HEK293 (cell line): ENCODE data around the gene PKHD1.

ENCODE experiments used
- BCL11A ChIP-seq: fragments of 450-650 bp; formaldehyde crosslinking; IDR thresholded peaks from 2 replicates; pipeline ENCODE4 v1.5.1; 2016; ENCODE audit warnings: low read depth, missing biosample characterization, missing genetic modification characterization
- GLIS1 ChIP-seq: fragments of 450-650 bp; formaldehyde crosslinking; IDR thresholded peaks from 2 replicates; pipeline ENCODE4 v1.5.1; 2016; ENCODE audit warnings: missing biosample characterization, missing genetic modification characterization
- REST ChIP-seq: fragments of 450-650 bp; formaldehyde crosslinking; IDR thresholded peaks from 2 replicates; pipeline ENCODE4 v1.5.1; 2016; ENCODE audit warnings: missing biosample characterization, missing genetic modification characterization
- SETDB1 ChIP-seq: IDR thresholded peaks from one replicate; pipeline ENCODE4 v1.6.1; 2017; ENCODE audit warnings: mild to moderate bottlenecking, low read length, moderate library complexity, mixed read lengths; ENCODE audit not compliant: insufficient read length
- YY1 ChIP-seq: fragments of 450-650 bp; formaldehyde crosslinking; IDR thresholded peaks from 2 replicates; pipeline ENCODE4 v1.5.1; 2018; ENCODE audit warnings: missing biosample characterization, missing genetic modification characterization
- ZBTB11 ChIP-seq: fragments of 450-650 bp; formaldehyde crosslinking; conservative IDR thresholded peaks from 2 replicates; pipeline ENCODE4 v1.5.1; 2016; ENCODE audit warnings: low read depth, missing biosample characterization, missing genetic modification characterization
- ZNF155 ChIP-seq: fragments of 450-650 bp; formaldehyde crosslinking; IDR thresholded peaks from 2 replicates; pipeline ENCODE4 v1.5.1; 2016; ENCODE audit warnings: missing biosample characterization, missing genetic modification characterization
- ZNF16 ChIP-seq: fragments of 450-650 bp; formaldehyde crosslinking; IDR thresholded peaks from 2 replicates; pipeline ENCODE4 v1.5.1; 2016; ENCODE audit warnings: low read depth, missing biosample characterization, missing genetic modification characterization
- ZNF423 ChIP-seq: fragments of 450-650 bp; formaldehyde crosslinking; IDR thresholded peaks from 2 replicates; pipeline ENCODE4 v1.5.1; 2016; ENCODE audit warnings: missing biosample characterization, missing genetic modification characterization
- ZNF658 ChIP-seq: fragments of 450-650 bp; formaldehyde crosslinking; IDR thresholded peaks from 2 replicates; pipeline ENCODE4; 2016; ENCODE audit warnings: missing biosample characterization, missing genetic modification characterization
- ZNF792 ChIP-seq: fragments of 450-650 bp; formaldehyde crosslinking; IDR thresholded peaks from 2 replicates; pipeline ENCODE4 v1.5.1; 2016; ENCODE audit warnings: missing biosample characterization, missing genetic modification characterization
- TF ChIP-seq, protein P1 (sequence below): fragments of 450-650 bp; formaldehyde crosslinking; IDR thresholded peaks from 2 replicates; pipeline ENCODE4 v1.5.1; 2016; ENCODE audit warnings: missing biosample characterization, missing genetic modification characterization
- TF ChIP-seq, protein P2 (sequence below): fragments of 450-650 bp; formaldehyde crosslinking; IDR thresholded peaks from 2 replicates; pipeline ENCODE4 v1.5.1; 2016; ENCODE audit warnings: missing biosample characterization, missing genetic modification characterization

GRCh38 chr6:51962354-51962753, 125.1 kb downstream of the PKHD1 start:
- TF ChIP-seq, protein P1, sequence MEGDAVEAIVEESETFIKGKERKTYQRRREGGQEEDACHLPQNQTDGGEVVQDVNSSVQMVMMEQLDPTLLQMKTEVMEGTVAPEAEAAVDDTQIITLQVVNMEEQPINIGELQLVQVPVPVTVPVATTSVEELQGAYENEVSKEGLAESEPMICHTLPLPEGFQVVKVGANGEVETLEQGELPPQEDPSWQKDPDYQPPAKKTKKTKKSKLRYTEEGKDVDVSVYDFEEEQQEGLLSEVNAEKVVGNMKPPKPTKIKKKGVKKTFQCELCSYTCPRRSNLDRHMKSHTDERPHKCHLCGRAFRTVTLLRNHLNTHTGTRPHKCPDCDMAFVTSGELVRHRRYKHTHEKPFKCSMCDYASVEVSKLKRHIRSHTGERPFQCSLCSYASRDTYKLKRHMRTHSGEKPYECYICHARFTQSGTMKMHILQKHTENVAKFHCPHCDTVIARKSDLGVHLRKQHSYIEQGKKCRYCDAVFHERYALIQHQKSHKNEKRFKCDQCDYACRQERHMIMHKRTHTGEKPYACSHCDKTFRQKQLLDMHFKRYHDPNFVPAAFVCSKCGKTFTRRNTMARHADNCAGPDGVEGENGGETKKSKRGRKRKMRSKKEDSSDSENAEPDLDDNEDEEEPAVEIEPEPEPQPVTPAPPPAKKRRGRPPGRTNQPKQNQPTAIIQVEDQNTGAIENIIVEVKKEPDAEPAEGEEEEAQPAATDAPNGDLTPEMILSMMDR (tag by site-specific recombination) = no peak
- TF ChIP-seq, protein P2, sequence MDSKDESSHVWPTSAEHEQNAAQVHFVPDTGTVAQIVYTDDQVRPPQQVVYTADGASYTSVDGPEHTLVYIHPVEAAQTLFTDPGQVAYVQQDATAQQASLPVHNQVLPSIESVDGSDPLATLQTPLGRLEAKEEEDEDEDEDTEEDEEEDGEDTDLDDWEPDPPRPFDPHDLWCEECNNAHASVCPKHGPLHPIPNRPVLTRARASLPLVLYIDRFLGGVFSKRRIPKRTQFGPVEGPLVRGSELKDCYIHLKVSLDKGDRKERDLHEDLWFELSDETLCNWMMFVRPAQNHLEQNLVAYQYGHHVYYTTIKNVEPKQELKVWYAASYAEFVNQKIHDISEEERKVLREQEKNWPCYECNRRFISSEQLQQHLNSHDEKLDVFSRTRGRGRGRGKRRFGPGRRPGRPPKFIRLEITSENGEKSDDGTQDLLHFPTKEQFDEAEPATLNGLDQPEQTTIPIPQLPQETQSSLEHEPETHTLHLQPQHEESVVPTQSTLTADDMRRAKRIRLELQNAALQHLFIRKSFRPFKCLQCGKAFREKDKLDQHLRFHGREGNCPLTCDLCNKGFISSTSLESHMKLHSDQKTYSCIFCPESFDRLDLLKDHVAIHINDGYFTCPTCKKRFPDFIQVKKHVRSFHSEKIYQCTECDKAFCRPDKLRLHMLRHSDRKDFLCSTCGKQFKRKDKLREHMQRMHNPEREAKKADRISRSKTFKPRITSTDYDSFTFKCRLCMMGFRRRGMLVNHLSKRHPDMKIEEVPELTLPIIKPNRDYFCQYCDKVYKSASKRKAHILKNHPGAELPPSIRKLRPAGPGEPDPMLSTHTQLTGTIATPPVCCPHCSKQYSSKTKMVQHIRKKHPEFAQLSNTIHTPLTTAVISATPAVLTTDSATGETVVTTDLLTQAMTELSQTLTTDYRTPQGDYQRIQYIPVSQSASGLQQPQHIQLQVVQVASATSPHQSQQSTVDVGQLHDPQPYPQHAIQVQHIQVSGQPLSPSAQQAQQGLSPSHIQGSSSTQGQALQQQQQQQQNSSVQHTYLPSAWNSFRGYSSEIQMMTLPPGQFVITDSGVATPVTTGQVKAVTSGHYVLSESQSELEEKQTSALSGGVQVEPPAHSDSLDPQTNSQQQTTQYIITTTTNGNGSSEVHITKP (tag by site-specific recombination) = no peak
- TF ChIP-seq SETDB1 (no peak), REST (tag by site-specific recombination) (no peak), BCL11A (tag by site-specific recombination) (no peak), ZNF792 (tag by site-specific recombination) (no peak), ZBTB11 (no peak), ZNF155 (tag by site-specific recombination) (no peak), ZNF423 (tag by site-specific recombination) (no peak), GLIS1 (tag by site-specific recombination) (no peak), ZNF16 (no peak), YY1 (tag by site-specific recombination) (no peak), ZNF658 (tag by site-specific recombination) (no peak)
